ENCODE results near the gene GCFC2. TPM values are rescaled to one million over a fixed set of nuclear protein-coding genes. Genes with fewer than 3 reads are reported as not detected.
"Not testable (repeated sequence)": the region's sequence is repeated elsewhere in the genome, so short reads cannot be mapped to it uniquely, and the experiment has no call there.

The GCFC2 gene
- total and polyA plus RNA-seq, 12 donors: 12.4 to 52.9 (median 24.1) TPM

DNA sequence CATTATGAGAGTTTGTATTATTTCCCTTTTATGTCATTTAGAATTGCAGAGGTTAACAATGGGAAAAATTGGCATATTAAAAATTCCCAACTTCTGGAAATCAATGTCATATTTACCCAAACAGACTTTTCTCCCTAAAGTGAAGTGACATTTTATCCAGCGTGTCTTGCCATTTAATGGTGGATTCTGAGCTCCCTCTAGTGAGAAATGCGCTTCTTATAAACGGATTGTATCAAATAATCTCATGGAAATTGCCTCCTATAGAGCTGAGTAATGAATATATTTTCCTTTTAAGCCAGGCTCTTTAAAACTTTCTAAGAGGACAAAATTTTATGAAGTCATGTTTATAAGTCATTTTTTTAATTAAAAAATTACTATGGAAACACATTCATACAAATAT, 5.7 kb upstream of the GCFC2 start:
- H3K36me3 ChIP-seq (replicated peaks in 1 of 2): no peaks in the 10 kb centered on the region
- no peak overlapping the region for H3K4me3 ChIP-seq
- H3K27me3 ChIP-seq: no peaks in the 10 kb centered on the region
- TF ChIP-seq, protein P1, sequence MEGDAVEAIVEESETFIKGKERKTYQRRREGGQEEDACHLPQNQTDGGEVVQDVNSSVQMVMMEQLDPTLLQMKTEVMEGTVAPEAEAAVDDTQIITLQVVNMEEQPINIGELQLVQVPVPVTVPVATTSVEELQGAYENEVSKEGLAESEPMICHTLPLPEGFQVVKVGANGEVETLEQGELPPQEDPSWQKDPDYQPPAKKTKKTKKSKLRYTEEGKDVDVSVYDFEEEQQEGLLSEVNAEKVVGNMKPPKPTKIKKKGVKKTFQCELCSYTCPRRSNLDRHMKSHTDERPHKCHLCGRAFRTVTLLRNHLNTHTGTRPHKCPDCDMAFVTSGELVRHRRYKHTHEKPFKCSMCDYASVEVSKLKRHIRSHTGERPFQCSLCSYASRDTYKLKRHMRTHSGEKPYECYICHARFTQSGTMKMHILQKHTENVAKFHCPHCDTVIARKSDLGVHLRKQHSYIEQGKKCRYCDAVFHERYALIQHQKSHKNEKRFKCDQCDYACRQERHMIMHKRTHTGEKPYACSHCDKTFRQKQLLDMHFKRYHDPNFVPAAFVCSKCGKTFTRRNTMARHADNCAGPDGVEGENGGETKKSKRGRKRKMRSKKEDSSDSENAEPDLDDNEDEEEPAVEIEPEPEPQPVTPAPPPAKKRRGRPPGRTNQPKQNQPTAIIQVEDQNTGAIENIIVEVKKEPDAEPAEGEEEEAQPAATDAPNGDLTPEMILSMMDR (IDR thresholded peaks at IDR 0.05): no peak
- no peak for TF ChIP-seq POLR2A (IDR thresholded peaks at IDR 0.05)
- intact Hi-C loops (cut with DNase I): no loop called here
- peaks cover 0 to 1% of the 10 kb centered on the region in 2 donors for H3K4me1 ChIP-seq (replicated peaks in 1 of 2)
- no peak overlapping the region for H3K27ac ChIP-seq
- 45 to 57% (median 49%) methylated on average over 3 of the region's 3 CpGs for WGBS, 4 donors
- no peak for DNase-seq
- H3K9me3 ChIP-seq (replicated peaks in 1 of 3): no peaks in the 10 kb centered on the region

DNA sequence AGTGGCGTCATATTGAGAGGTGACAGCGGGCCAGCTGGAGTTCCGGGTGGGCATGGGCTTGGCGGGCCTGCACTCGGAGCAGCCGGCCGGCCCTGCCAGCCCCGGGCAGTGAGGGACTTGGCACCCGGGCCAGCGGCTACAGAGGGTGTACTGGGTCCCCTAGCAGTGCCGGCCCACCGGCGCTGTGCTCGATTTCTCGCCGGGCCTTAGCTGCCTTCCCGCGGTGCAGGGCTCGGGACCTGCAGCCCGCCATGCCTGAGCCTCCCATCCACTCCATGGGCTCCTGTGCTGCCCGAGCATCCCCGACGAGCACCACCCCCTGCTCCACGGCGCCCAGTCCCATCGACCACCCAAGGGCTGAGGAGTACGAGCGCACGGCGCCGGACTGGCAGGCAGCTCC, 875 bp upstream of the GCFC2 start:
- H3K9me3 ChIP-seq (replicated peaks in 1 of 3); H3K4me3 ChIP-seq; H3K27me3 ChIP-seq; H3K36me3 ChIP-seq (replicated peaks in 1 of 2); intact Hi-C loops (cut with DNase I): not testable (repeated sequence)
- Histone ChIP-seq H3K4me1 (replicated peaks in 1 of 2) (peaks cover 18 to 28% of the 10 kb centered on the region in 2 donors), H3K27ac (peak overlapping the region in 1 of 5 donors; percentile 94)
- DNase-seq: peak in 1 of 7 donors; percentile 19
- WGBS, 4 donors: 97 to 100% (median 98%) methylated on average over 1 to 31 of the region's 31 CpGs

DNA sequence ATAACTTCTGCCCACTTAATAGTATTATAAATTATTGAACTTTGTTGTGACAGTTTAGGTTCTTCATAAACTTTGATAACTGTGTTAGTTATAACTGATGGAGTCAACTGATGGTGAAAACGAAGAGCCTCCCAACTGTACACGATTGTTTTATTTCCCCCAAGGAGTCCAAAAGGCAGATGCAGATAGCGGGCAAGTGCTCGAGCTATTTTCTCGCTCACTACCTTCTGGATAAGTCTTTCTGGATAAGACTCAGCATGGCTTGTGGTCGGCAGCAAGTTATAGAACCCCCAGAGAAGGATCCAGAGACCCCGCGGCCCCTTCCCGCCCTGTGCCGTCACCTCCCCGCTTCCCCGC, 517 bp downstream of the GCFC2 start:
- Histone ChIP-seq H3K27ac (peak overlapping the region; percentile 35 to 94 (median 87)), H3K27me3 (no peaks in the 10 kb centered on the region), H3K4me3 (peak overlapping the region; percentile 26 to 65 (median 53)), H3K36me3 (replicated peaks in 1 of 2) (peaks cover 0 to 9% of the 10 kb centered on the region in 2 donors), H3K9me3 (replicated peaks in 1 of 3) (no peaks in the 10 kb centered on the region), H3K4me1 (replicated peaks in 1 of 2) (peaks cover 18 to 28% of the 10 kb centered on the region in 2 donors)
- DNase-seq: no peak
- TF ChIP-seq, protein P1 (IDR thresholded peaks at IDR 0.05): no peak
- TF ChIP-seq POLR2A (IDR thresholded peaks at IDR 0.05): no peak
- intact Hi-C loops (cut with DNase I): no loop called here
- WGBS, 4 donors: 0 to 3% (median 1%) methylated on average over 5 to 12 of the region's 12 CpGs

DNA sequence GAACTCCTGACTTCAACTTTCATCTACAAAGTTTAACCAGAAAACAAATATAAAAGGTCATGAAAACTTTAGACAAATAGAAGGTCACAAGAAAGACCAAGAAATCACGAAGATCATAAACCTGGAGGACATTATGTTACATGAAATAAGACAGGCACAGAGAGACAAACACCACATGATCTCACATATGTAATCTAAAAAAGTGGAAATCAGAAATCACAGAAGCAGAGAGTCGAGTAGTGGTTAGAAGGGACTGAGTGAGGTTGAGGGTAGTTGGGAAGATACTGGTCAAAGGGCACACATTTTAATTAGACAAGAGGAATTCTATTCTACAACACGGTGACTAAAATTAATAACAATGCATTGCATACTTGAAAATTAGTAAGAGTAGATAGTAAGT, 1.4 kb downstream of the GCFC2 start:
- 33 to 45% (median 42%) methylated on average over 3 of the region's 3 CpGs for WGBS, 4 donors
- Histone ChIP-seq H3K27ac (no peak overlapping the region), H3K36me3 (replicated peaks in 1 of 2) (peaks cover 0 to 13% of the 10 kb centered on the region in 2 donors), H3K4me1 (replicated peaks in 1 of 2) (peaks cover 18 to 28% of the 10 kb centered on the region in 2 donors), H3K4me3 (peak overlapping the region in 1 of 4 donors; percentile 65), H3K27me3 (no peaks in the 10 kb centered on the region), H3K9me3 (replicated peaks in 1 of 3) (no peaks in the 10 kb centered on the region)
- TF ChIP-seq, protein P1 (IDR thresholded peaks at IDR 0.05): no peak
- no peak for TF ChIP-seq POLR2A (IDR thresholded peaks at IDR 0.05)
- intact Hi-C loops (cut with DNase I): no loop called here
- no peak for DNase-seq

DNA sequence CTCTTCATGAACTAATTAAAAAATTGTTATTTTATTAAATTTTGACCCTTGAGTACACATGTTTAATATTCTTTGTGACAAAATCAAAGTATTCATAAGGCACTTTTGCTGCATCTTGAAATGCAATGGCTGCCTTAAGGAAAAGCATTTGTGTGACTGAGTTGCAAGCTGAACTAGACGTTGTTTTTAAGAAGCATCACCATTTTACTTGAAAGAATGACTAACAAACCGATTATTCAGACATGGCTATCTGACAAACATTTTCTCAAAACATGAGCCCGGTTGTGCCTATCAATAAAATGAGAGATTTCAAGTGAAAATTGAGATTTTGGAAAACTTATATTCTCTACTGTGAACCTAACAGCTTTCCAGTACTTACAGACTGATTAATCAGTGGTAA, 2.8 kb downstream of the GCFC2 start:
- DNase-seq: no peak
- peaks cover 0 to 18% of the 10 kb centered on the region in 2 donors for H3K36me3 ChIP-seq (replicated peaks in 1 of 2)
- 64 to 81% (median 73%) methylated on average over 3 of the region's 3 CpGs for WGBS, 4 donors
- no peak overlapping the region for H3K27ac ChIP-seq
- H3K27me3 ChIP-seq: no peaks in the 10 kb centered on the region
- peaks cover 18 to 33% of the 10 kb centered on the region in 2 donors for H3K4me1 ChIP-seq (replicated peaks in 1 of 2)
- no peak overlapping the region for H3K4me3 ChIP-seq
- H3K9me3 ChIP-seq (replicated peaks in 1 of 3): no peaks in the 10 kb centered on the region
- TF ChIP-seq POLR2A (IDR thresholded peaks at IDR 0.05): no peak
- intact Hi-C loops (cut with DNase I): no loop called here
